ENCODE results near the gene CRIM1.

The CRIM1 gene

GRCh38 chr2:36534275-36534799 is 178.8 kb downstream of the CRIM1 start:
- H3K9me3 ChIP-seq (ENCODE audit: low read length): no peaks in the 10 kb centered on the region
- no peak overlapping the region for H3K4me3 ChIP-seq (ENCODE audit: low read length)
- no peaks in the 10 kb centered on the region for H3K27me3 ChIP-seq (ENCODE audit: insufficient read depth, low read length)
- no peak overlapping the region for H2AFZ ChIP-seq (ENCODE audit: low read depth, low read length)
- H3K4me1 ChIP-seq (ENCODE audit: insufficient read depth, low read length): peaks cover 16% of the 10 kb centered on the region
- no peaks in the 10 kb centered on the region for H3K36me3 ChIP-seq (ENCODE audit: insufficient read depth, low read length)

GRCh38 chr2:36535099-36535498 is 179.5 kb downstream of the CRIM1 start:
- Histone ChIP-seq H3K4me3 (ENCODE audit: low read length) (no peak overlapping the region), H3K36me3 (ENCODE audit: insufficient read depth, low read length) (no peaks in the 10 kb centered on the region), H3K4me1 (ENCODE audit: insufficient read depth, low read length) (peaks cover 9% of the 10 kb centered on the region), H3K27me3 (ENCODE audit: insufficient read depth, low read length) (no peaks in the 10 kb centered on the region), H3K9me3 (ENCODE audit: low read length) (no peaks in the 10 kb centered on the region), H2AFZ (ENCODE audit: low read depth, low read length) (no peak overlapping the region)

DNA sequence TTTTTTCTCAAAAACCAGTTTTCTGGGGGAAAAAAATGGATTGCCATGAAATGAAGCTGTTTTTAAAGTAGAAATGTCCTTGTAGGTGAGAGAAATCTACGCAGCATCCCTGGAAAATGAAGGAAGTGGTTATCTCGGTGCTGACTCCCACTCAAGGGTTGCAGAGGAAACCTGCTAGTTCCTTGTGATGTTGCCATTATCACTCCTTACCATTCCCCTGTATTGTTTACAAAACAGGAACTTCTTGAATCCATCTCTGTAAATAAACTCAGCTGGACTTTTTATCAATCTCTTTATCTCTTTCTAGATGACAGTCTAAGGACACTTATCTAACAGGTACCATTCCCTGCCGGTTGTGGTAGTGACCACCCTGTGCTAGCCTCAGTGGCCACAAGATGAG is 181.2 kb downstream of the CRIM1 start:
- Histone ChIP-seq H3K4me1 (ENCODE audit: insufficient read depth, low read length) (no peaks in the 10 kb centered on the region), H3K4me3 (ENCODE audit: low read length) (no peak overlapping the region), H3K9me3 (ENCODE audit: low read length) (no peaks in the 10 kb centered on the region), H3K27me3 (ENCODE audit: insufficient read depth, low read length) (no peaks in the 10 kb centered on the region), H2AFZ (ENCODE audit: low read depth, low read length) (no peak overlapping the region), H3K36me3 (ENCODE audit: insufficient read depth, low read length) (no peaks in the 10 kb centered on the region)

DNA sequence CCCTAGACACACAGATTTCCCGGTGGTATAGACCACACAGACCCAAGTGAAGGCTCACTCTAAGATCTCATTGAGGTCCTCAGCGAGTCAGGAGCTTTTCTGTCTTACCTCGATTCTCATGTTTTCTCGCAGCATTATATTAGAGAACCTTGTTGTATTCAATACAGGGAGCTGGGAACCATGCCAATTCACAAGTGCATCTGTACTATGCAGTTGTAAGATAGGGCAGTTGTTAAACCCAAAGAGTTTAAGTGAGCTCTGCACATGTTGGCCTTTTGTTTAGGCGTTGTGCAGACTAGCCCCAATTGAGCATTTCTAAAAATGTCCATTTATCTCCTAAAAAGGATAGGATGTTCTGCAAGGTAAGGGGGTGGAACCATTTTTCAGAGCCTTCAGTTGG is 182.8 kb downstream of the CRIM1 start:
- H3K9me3 ChIP-seq (ENCODE audit: low read length): no peaks in the 10 kb centered on the region
- H3K27me3 ChIP-seq (ENCODE audit: insufficient read depth, low read length): no peaks in the 10 kb centered on the region
- no peak overlapping the region for H3K4me3 ChIP-seq (ENCODE audit: low read length)
- H2AFZ ChIP-seq (ENCODE audit: low read depth, low read length): no peak overlapping the region
- no peaks in the 10 kb centered on the region for H3K36me3 ChIP-seq (ENCODE audit: insufficient read depth, low read length)
- no peaks in the 10 kb centered on the region for H3K4me1 ChIP-seq (ENCODE audit: insufficient read depth, low read length)

DNA sequence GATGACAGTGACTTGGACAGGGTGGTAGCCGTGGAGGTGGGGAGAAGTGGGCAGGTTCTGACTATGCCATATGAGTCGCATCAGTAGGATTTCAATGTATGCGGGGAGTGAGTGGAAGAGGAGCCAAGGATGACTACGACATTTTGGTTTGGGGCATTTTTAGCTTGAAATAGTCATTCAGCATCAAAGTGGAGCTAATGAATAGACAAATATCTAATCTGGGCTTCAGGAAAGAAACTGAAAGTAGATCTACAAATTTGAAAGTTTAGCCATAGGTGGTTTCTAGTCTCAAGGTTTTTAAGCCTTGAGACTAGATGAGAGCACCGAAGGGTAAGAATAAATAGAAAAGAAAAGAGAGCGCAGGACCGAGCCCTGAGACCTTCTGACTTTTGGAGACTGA is 184.1 kb downstream of the CRIM1 start:
- no peaks in the 10 kb centered on the region for H3K36me3 ChIP-seq (ENCODE audit: insufficient read depth, low read length)
- no peaks in the 10 kb centered on the region for H3K27me3 ChIP-seq (ENCODE audit: insufficient read depth, low read length)
- H3K4me1 ChIP-seq (ENCODE audit: insufficient read depth, low read length): no peaks in the 10 kb centered on the region
- H3K4me3 ChIP-seq (ENCODE audit: low read length): no peak overlapping the region
- H3K9me3 ChIP-seq (ENCODE audit: low read length): no peaks in the 10 kb centered on the region
- no peak overlapping the region for H2AFZ ChIP-seq (ENCODE audit: low read depth, low read length)

DNA sequence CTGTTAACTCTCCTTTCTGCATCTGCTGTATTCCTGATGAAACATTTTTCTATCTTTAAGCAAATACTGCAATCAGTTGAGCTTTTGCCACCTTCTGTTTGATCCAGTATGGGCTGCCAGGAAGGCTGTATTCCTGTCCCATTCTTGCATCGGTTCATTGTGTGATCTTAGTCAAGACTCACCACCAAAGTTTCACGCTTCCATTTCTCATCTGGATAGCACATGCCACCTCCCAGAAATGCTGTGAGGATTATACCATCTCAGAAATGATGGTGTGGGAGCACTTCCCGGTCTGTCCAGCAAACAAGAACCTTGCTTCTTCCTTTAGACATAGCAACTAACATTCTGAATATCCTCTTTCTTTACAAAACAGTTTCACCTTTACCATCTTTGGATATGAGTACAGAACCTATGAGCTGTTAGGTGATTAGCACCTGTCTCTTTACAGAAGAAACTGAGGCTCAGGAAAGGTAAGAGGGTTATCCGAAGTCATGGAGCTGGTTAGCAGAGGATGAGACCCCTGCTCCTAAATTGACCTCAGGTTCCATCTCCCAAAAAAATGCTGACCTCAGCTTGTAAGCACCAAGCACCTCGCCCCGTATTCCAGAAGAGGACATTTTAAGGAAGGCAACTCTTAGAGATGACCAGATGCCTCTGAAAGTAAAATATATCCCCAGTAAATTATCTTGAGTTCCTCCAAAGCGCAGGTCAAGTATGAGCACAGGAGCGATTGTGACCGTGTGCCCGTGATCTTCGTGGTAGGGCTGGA is 185.6 kb downstream of the CRIM1 start:
- no peak overlapping the region for H2AFZ ChIP-seq (ENCODE audit: low read depth, low read length)
- H3K4me1 ChIP-seq (ENCODE audit: insufficient read depth, low read length): no peaks in the 10 kb centered on the region
- no peaks in the 10 kb centered on the region for H3K36me3 ChIP-seq (ENCODE audit: insufficient read depth, low read length)
- H3K4me3 ChIP-seq (ENCODE audit: low read length): no peak overlapping the region
- no peaks in the 10 kb centered on the region for H3K9me3 ChIP-seq (ENCODE audit: low read length)
- H3K27me3 ChIP-seq (ENCODE audit: insufficient read depth, low read length): no peaks in the 10 kb centered on the region

DNA sequence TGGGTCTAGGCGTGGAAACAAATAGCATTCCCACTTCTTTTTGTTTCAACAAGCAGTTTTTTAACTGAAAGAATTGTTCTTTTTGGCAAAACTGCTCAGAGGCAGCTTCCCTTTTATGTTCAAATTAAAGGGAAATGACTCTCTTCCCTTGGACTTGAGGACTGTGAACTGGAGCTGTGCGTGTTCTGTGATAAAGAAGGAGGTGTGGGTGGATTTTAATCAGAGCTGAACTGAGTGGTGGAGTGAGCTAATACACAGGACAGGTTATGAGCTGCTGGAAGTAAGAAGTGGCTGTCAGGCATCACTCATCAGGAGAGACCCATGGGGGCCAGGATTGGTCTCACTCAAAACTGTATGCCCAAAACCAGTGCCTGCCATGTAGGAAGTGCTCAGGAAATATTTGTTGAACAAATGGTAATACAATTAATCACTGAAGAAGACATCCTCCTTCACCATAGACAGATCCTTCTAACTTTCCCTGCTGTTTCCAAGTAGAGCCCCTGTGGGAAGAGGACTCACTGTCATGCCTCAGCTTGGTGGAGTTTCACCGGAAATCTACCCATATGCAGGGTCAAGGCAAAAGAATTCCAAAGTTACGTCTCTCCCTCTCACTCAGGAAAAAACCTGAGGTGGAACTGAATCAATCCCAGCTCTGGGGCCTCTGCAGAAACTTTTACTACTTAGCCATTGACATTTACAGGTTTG is 186.5 kb downstream of the CRIM1 start:
- Histone ChIP-seq H2AFZ (ENCODE audit: low read depth, low read length) (no peak overlapping the region), H3K9me3 (ENCODE audit: low read length) (no peaks in the 10 kb centered on the region), H3K4me1 (ENCODE audit: insufficient read depth, low read length) (no peaks in the 10 kb centered on the region), H3K4me3 (ENCODE audit: low read length) (no peak overlapping the region), H3K27me3 (ENCODE audit: insufficient read depth, low read length) (no peaks in the 10 kb centered on the region), H3K36me3 (ENCODE audit: insufficient read depth, low read length) (peaks cover 3% of the 10 kb centered on the region)

- Histone ChIP-seq H3K4me3 (ENCODE audit: low read length) (no peak overlapping the region), H2AFZ (ENCODE audit: low read depth, low read length) (no peak overlapping the region), H3K9me3 (ENCODE audit: low read length) (no peaks in the 10 kb centered on the region), H3K27me3 (ENCODE audit: insufficient read depth, low read length) (no peaks in the 10 kb centered on the region), H3K36me3 (ENCODE audit: insufficient read depth, low read length) (peaks cover 22% of the 10 kb centered on the region), H3K4me1 (ENCODE audit: insufficient read depth, low read length) (no peaks in the 10 kb centered on the region)
These were observed 189.2 kb downstream of the CRIM1 start for GRCh38 chr2:36544638-36545338.

GRCh38 chr2:36545871-36546416 is 190.4 kb downstream of the CRIM1 start:
- Histone ChIP-seq H3K27me3 (ENCODE audit: insufficient read depth, low read length) (no peaks in the 10 kb centered on the region), H3K4me3 (ENCODE audit: low read length) (no peak overlapping the region), H3K9me3 (ENCODE audit: low read length) (no peaks in the 10 kb centered on the region), H2AFZ (ENCODE audit: low read depth, low read length) (no peak overlapping the region), H3K36me3 (ENCODE audit: insufficient read depth, low read length) (peaks cover 29% of the 10 kb centered on the region), H3K4me1 (ENCODE audit: insufficient read depth, low read length) (no peaks in the 10 kb centered on the region)

DNA sequence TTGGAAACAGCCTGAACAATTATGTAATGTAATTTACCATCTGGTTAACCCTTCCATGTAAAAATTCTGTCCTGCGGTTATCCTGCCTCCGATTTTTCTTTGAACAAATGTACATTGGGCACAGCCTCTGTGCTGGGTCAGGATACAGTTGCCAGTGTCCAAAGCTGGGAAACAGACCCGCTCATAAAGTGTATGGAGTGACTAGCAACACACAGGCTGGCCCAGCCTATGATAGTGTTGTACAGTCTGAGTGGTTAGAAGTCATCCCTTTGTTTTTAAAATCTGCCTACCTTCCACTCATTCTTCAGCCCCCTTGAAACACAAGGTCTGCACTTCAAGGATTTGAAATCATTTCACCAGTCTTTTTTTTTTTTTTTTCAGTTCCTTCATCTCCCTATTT is 192.3 kb downstream of the CRIM1 start:
- no peak overlapping the region for H2AFZ ChIP-seq (ENCODE audit: low read depth, low read length)
- H3K4me1 ChIP-seq (ENCODE audit: insufficient read depth, low read length): no peaks in the 10 kb centered on the region
- H3K27me3 ChIP-seq (ENCODE audit: insufficient read depth, low read length): no peaks in the 10 kb centered on the region
- no peaks in the 10 kb centered on the region for H3K9me3 ChIP-seq (ENCODE audit: low read length)
- peaks cover 49% of the 10 kb centered on the region for H3K36me3 ChIP-seq (ENCODE audit: insufficient read depth, low read length)
- H3K4me3 ChIP-seq (ENCODE audit: low read length): no peak overlapping the region

- Histone ChIP-seq H2AFZ (ENCODE audit: low read depth, low read length) (no peak overlapping the region), H3K4me3 (ENCODE audit: low read length) (no peak overlapping the region), H3K9me3 (ENCODE audit: low read length) (no peaks in the 10 kb centered on the region), H3K4me1 (ENCODE audit: insufficient read depth, low read length) (no peaks in the 10 kb centered on the region), H3K27me3 (ENCODE audit: insufficient read depth, low read length) (no peaks in the 10 kb centered on the region), H3K36me3 (ENCODE audit: insufficient read depth, low read length) (peaks cover 59% of the 10 kb centered on the region)
These were observed 193.6 kb downstream of the CRIM1 start for GRCh38 chr2:36549165-36549574.

DNA sequence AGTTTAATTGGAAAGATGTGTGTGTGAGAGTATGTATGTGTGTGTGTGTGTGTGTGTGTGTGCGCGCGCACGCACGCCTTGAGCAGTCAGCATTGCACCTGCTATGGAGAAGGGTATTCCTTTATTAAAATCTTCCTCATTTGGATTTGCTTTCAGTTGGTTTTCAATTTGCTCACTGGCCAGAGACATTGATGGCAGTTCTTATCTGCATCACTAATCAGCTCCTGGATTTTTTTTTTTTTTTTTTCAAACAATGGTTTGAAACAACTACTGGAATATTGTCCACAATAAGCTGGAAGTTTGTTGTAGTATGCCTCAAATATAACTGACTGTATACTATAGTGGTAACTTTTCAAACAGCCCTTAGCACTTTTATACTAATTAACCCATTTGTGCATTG is 194.4 kb downstream of the CRIM1 start:
- Histone ChIP-seq H3K27me3 (ENCODE audit: insufficient read depth, low read length) (no peaks in the 10 kb centered on the region), H3K9me3 (ENCODE audit: low read length) (no peaks in the 10 kb centered on the region), H3K4me3 (ENCODE audit: low read length) (no peak overlapping the region), H3K36me3 (ENCODE audit: insufficient read depth, low read length) (peaks cover 65% of the 10 kb centered on the region), H3K4me1 (ENCODE audit: insufficient read depth, low read length) (no peaks in the 10 kb centered on the region), H2AFZ (ENCODE audit: low read depth, low read length) (no peak overlapping the region)

DNA sequence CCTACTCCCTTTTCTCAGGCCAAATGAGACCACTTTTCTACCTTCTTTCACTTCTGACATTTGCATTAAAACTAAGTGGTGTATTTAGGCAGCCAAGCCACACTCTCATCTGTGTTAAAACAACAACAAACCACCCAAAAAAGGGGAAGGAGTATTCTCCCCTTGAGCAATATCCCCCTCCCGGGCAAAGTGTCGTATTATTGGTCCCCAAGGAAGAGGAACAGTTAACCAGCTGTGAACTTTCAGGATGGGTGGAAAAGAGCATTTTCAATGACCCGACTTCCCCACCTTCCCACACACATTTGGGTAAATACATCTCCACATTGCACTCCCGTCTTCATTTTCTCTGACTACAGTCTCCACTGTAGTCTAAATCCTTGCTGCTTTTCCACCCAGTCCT is 198.1 kb downstream of the CRIM1 start:
- Histone ChIP-seq H3K27me3 (ENCODE audit: insufficient read depth, low read length) (no peaks in the 10 kb centered on the region), H3K4me1 (ENCODE audit: insufficient read depth, low read length) (no peaks in the 10 kb centered on the region), H3K4me3 (ENCODE audit: low read length) (no peak overlapping the region), H3K9me3 (ENCODE audit: low read length) (no peaks in the 10 kb centered on the region), H3K36me3 (ENCODE audit: insufficient read depth, low read length) (peaks cover 64% of the 10 kb centered on the region), H2AFZ (ENCODE audit: low read depth, low read length) (no peak overlapping the region)
